ENCODE data around the gene SLC12A8. TPM values are rescaled to one million over a fixed set of nuclear protein-coding genes. Genes with fewer than 3 reads are reported as not detected.

Gene SLC12A8
- total RNA-seq, 6 experiments from 2014 or later = 8.5 to 23.4 (median 20.3) TPM

DNA sequence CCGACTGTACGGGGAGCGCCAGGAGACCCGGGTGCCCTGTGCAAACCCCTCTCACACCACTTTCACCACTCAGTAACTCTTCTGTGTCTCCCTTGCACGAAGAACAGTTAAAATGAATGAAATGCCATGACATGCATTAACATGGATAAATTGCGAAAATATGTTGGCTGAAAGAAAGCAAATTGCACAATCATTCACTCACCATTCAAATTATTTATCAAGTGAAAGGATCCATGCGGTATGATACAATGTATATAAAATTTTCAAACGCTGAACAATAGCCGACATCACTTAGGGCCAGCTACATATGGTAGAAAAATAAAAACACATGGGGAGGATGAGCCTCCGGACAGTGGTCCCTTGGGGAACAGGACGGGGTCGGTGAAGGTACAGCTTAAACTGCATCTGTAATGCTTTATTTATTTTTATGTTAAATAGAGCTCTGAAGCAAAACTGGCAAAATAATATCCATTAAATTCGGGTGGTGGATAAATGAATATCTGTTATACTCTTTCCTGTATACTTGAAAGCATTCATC is 45.9 kb downstream of the SLC12A8 start:
- DNase-seq = no peak
- H3K27ac ChIP-seq = no peak overlapping the region
- no peak for ATAC-seq
- intact Hi-C loops (cut with DNase I) = no loop called here
- TF ChIP-seq, protein P1, sequence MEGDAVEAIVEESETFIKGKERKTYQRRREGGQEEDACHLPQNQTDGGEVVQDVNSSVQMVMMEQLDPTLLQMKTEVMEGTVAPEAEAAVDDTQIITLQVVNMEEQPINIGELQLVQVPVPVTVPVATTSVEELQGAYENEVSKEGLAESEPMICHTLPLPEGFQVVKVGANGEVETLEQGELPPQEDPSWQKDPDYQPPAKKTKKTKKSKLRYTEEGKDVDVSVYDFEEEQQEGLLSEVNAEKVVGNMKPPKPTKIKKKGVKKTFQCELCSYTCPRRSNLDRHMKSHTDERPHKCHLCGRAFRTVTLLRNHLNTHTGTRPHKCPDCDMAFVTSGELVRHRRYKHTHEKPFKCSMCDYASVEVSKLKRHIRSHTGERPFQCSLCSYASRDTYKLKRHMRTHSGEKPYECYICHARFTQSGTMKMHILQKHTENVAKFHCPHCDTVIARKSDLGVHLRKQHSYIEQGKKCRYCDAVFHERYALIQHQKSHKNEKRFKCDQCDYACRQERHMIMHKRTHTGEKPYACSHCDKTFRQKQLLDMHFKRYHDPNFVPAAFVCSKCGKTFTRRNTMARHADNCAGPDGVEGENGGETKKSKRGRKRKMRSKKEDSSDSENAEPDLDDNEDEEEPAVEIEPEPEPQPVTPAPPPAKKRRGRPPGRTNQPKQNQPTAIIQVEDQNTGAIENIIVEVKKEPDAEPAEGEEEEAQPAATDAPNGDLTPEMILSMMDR (IDR thresholded peaks at IDR 0.05) = no peak
- TF ChIP-seq POLR2A (IDR thresholded peaks at IDR 0.05) = no peak
- WGBS (ENCODE audit: insufficient coverage, low coverage, low lambda C conversion rate, missing lambda C conversion rate) = 85% methylated on average over 13 of the region's 13 CpGs
- H3K36me3 ChIP-seq = no peaks in the 10 kb centered on the region
- H3K4me3 ChIP-seq = no peak overlapping the region
- no peaks in the 10 kb centered on the region for H3K9me3 ChIP-seq
- no peaks in the 10 kb centered on the region for H3K27me3 ChIP-seq
- no peaks in the 10 kb centered on the region for H3K4me1 ChIP-seq

DNA sequence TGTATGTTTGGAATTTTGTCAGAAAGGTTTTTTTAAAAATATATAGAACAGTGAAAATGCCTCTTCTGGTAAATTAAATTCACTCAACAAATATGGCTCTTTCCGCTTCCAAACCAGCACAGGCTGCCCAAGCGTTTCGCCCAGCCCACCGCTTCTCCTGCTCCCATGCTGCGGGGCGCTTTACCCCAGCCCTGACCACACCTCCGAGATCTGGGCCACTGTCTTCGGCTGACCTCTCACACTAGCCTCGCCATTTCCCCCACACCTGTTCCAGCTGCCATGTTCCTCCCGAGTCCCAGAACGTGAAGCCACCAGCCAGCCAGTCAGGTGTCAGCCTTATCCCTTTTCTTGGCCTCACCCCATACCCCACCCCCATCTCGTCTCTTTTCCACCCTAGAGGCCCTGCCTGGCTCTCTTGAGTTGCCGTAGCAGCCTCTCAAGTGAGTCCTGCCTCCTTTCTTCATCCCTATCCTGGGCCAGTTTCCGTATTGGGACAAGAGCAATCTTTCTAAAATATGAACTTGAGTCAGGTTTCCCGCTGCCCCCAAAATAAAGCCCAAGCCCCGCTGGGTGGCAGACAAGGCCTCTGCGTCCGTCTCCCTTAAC is 46.5 kb downstream of the SLC12A8 start:
- no peak overlapping the region for H3K27ac ChIP-seq
- DNase-seq (no peak), ATAC-seq (no peak)
- no peaks in the 10 kb centered on the region for H3K4me1 ChIP-seq
- no peaks in the 10 kb centered on the region for H3K27me3 ChIP-seq
- no peak overlapping the region for H3K4me3 ChIP-seq
- 86% methylated on average over 17 of the region's 18 CpGs for WGBS (ENCODE audit: insufficient coverage, low coverage, low lambda C conversion rate, missing lambda C conversion rate)
- no peak for TF ChIP-seq POLR2A (IDR thresholded peaks at IDR 0.05)
- TF ChIP-seq, protein P1 (IDR thresholded peaks at IDR 0.05) = no peak
- no peaks in the 10 kb centered on the region for H3K9me3 ChIP-seq
- intact Hi-C loops (cut with DNase I) = no loop called here
- H3K36me3 ChIP-seq = no peaks in the 10 kb centered on the region

DNA sequence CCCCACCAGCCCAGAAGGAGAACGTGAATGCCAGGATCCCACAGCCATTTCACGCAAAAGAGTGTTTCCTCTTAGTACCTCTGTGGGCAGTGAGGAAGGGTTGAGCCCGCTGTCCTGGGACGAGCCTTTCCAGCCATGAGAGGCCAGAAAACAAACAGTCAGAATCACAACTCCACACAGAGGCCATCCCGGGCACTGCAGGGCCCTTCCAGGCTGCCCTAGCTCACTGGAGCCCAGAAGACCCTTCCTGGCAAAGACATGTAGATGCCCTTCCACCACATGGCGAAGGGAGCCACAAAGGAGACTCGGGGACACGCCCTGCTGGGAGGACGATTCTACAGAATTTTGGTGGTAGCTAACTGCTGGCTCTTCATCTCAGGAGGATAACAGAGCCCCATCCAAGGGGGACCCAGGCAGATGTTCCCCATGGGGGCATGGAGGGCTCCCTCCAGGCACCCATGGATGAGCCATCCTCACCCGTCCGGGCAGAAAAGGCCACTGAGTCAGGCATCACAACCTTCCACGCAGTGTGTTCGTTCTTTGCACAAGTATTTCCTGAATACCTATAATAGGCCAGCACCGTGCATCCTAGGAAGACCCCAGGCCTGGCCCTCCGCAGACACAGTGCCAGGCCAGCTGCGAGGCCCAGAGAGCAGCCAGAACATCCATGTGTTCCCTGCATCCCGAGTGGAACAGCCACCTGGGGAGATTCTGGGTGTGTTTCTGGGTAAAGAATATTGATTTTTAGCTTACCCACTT is 47.2 kb downstream of the SLC12A8 start:
- Histone ChIP-seq H3K4me1 (no peaks in the 10 kb centered on the region), H3K36me3 (no peaks in the 10 kb centered on the region), H3K4me3 (no peak overlapping the region), H3K27ac (no peak overlapping the region), H3K9me3 (no peaks in the 10 kb centered on the region), H3K27me3 (no peaks in the 10 kb centered on the region)
- intact Hi-C loops (cut with DNase I) = no loop called here
- 69% methylated on average over 3 of the region's 17 CpGs for WGBS (ENCODE audit: insufficient coverage, low coverage, low lambda C conversion rate, missing lambda C conversion rate)
- peak; percentile 55 to 81 (median 74) for ATAC-seq
- peak in 2 of 3 donors; percentile 51 to 54 for DNase-seq
- TF ChIP-seq, protein P1 (IDR thresholded peaks at IDR 0.05) = peak; percentile 35 to 47 (median 40)
- no peak for TF ChIP-seq POLR2A (IDR thresholded peaks at IDR 0.05)

DNA sequence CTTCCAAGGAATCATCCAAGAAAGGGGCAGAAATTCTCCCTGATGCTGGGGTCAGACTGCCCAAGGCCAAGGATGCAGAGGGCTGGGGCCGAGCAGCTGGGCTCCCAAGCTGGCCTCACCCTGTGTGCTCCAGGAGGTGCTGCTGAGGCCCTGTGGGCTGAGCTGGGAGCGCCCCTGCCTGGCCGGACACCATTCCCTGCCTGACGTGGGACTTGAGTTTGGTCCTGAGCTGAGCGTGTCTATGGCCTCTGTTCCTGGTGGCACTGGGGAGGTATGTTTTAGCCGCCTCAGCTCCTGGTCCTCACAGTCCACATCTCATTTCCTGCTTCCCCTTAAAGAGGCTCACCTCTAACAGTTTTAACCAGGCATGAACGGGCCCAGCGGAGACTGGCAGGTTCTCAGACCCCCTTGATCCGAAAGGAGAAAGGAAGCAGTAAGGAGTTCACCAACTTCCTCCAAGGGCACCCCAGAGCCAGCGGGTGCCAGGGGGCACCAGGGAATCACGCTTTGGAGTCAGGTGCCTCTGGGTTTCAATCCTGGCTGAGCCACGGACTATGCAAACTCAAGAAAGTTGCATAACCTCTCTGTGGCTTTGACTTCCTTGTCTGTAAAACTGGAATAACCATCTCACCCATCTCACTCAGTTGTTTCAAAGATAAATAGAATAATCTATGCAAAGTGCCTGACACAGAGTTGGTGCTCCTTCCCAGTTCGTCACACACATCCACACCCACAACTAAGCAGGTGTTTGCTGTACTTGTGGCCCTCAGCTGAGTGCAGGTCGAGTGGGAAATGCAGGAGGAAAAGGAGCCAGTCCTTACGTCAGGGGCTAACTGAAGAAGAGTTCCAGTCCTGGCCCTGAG is 48.6 kb downstream of the SLC12A8 start:
- H3K36me3 ChIP-seq = no peaks in the 10 kb centered on the region
- no peaks in the 10 kb centered on the region for H3K9me3 ChIP-seq
- intact Hi-C loops (cut with DNase I) = no loop called here
- no peak overlapping the region for H3K27ac ChIP-seq
- ATAC-seq = peak; percentile 46 to 71 (median 54)
- no peaks in the 10 kb centered on the region for H3K4me1 ChIP-seq
- DNase-seq = peak in 1 of 3 donors; percentile 53
- TF ChIP-seq, protein P1 (IDR thresholded peaks at IDR 0.05) = peak in 1 of 4 donors; percentile 16
- no peak for TF ChIP-seq POLR2A (IDR thresholded peaks at IDR 0.05)
- H3K27me3 ChIP-seq = no peaks in the 10 kb centered on the region
- 33% methylated on average over 8 of the region's 15 CpGs for WGBS (ENCODE audit: insufficient coverage, low coverage, low lambda C conversion rate, missing lambda C conversion rate)
- no peak overlapping the region for H3K4me3 ChIP-seq

Data from right lobe of liver (tissue), 6 donors.